Cardiac fibroblast (primary cell): ENCODE data around the gene SDE2.

Source experiments
- DNase-seq, 2 donors: peaks; one replicate each; pipeline versions ENCODE4 v3.0.0 to v3.0.0-alpha.2; 2010; ENCODE audit warnings: low read depth in 2 of 2
- H3K4me3 ChIP-seq, 2 donors: replicated peaks in 1 of 2; 1 replicate in 1 of 2; 2 replicates in 1 of 2; pipeline ENCODE4 v1.5.1; 2011; ENCODE audit warnings: low read depth in 2 of 2, low read length in 2 of 2, mild to moderate bottlenecking in 2 of 2, moderate library complexity in 1 of 2
- CTCF ChIP-seq: IDR thresholded peaks from one replicate; pipeline ENCODE4 v1.5.1; 2011; ENCODE audit warnings: low read depth, mild to moderate bottlenecking, low read length, inconsistent platforms

SDE2 gene

DNA sequence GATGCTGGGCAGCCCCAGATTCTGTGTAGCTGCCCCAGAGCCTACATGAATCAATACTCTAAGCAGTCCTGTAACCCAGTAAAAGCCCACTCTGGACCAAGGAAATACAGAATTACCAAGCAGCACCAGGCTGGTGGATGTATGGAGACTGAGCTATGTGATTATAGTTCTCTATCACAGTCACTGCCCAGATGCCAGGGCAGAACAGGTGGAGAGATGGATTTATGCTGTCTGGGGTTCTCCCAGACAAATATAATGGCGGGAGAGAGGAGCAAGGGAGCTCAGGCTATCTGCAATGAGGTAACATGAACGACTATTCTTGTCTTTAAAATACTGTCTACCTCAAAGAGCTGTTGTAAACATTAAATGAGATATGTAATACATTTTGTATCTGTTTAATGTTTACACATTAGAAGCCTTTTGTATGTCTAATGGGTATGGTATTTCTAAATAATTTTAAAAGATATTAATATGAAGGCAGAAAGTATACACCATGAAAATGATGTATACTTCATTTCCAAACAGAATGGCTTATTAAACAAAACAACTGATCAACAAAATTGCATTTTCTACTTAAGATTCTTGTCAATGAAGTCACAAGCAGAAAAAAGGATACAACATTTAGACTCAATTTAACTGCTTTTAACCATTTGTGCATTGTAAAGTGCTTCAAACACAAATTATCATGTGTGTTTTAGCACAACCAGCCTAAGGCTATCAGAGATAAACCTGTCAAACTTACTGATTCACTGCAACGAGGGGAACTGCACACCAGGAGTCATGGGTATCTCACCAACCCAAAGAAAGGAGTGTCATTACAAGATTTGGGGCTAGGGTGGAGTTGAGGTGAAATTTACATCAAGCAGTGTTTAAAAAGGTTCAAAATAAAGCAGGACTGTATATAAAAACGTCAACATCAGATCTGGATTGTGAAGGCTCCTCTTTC, 3.0 kb downstream of the SDE2 start:
- TF ChIP-seq CTCF = no peak
- no peak overlapping the region for H3K4me3 ChIP-seq
- no peak for DNase-seq

- no peak for DNase-seq
Measured at GRCh38 chr1:225990705-225991464, 8.3 kb downstream of the SDE2 start.

GRCh38 chr1:225987491-225988316, 11.4 kb downstream of the SDE2 start:
- TF ChIP-seq CTCF = peak; percentile 69
- DNase-seq = peak; percentile 71 to 73
- H3K4me3 ChIP-seq = no peak overlapping the region

More at GRCh38 chr1:225990705-225991464, 8.3 kb downstream of the SDE2 start:
- H3K4me3 ChIP-seq = no peak overlapping the region
- TF ChIP-seq CTCF = no peak

DNA sequence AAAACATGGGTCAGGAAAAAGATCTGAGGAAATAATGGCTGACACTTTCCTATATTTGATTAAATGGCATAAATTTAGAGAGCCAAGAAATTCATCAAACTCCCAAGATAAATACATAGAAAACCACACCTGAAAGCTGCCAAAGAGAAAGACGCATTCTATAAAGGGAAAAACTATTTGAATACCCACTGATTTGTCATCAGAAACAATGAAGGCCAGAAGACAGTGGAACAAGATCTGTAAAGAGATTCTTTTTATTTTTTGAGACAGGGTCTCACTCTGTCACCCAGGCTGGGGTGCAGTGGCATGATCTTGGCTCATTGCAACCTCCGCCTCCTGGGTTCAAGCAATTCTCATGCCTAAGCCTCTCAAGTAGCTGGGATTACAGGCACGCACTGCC, 17.4 kb downstream of the SDE2 start:
- no peak overlapping the region for H3K4me3 ChIP-seq
- DNase-seq = no peak
- no peak for TF ChIP-seq CTCF

- no peak for TF ChIP-seq CTCF
- no peak for DNase-seq
- no peak overlapping the region for H3K4me3 ChIP-seq
Measured at GRCh38 chr1:225980005-225980836, 18.9 kb downstream of the SDE2 start.

GRCh38 chr1:225979421-225979820, 19.7 kb downstream of the SDE2 start:
- no peak overlapping the region for H3K4me3 ChIP-seq
- TF ChIP-seq CTCF = no peak
- DNase-seq = no peak
